HK-2 (cell line): ENCODE results near the gene SYNPR.
"Not testable (repeated sequence)": the region's sequence is repeated elsewhere in the genome, so short reads cannot be mapped to it uniquely, and the experiment has no call there.

Experiments used
- DNase-seq: peaks from one replicate; pipeline ENCODE4 v3.0.0-alpha.2; 2018; ENCODE audit not compliant: unreplicated experiment

Gene SYNPR

GRCh38 chr3:63278171-63279004 is at the start of gene SYNPR:
Gene SYNPR (plus strand): TSS chr3:63278308.
- DNase-seq: no peak

GRCh38 chr3:63228677-63229076 is 49.4 kb upstream of the SYNPR start:
- DNase-seq: no peak

- no peak for DNase-seq
Observed at GRCh38 chr3:63230146-63230545, 48.0 kb upstream of the SYNPR start.

- DNase-seq: no peak
Observed at GRCh38 chr3:63231643-63232042, 46.5 kb upstream of the SYNPR start.

GRCh38 chr3:63232764-63233396 is 45.2 kb upstream of the SYNPR start:
- no peak for DNase-seq

GRCh38 chr3:63240381-63240902 is 37.7 kb upstream of the SYNPR start:
- DNase-seq: no peak

GRCh38 chr3:63242124-63242523 is 36.0 kb upstream of the SYNPR start:
- no peak for DNase-seq

GRCh38 chr3:63244486-63244885 is 33.6 kb upstream of the SYNPR start:
- no peak for DNase-seq

GRCh38 chr3:63245726-63246241 is 32.3 kb upstream of the SYNPR start:
- DNase-seq: no peak

- DNase-seq: no peak
Observed at GRCh38 chr3:63248015-63248414, 30.1 kb upstream of the SYNPR start.

- DNase-seq: no peak
Observed at GRCh38 chr3:63251499-63251898, 26.6 kb upstream of the SYNPR start.

GRCh38 chr3:63255819-63256218 is 22.3 kb upstream of the SYNPR start:
- not testable (repeated sequence) for DNase-seq

GRCh38 chr3:63264716-63265115 is 13.4 kb upstream of the SYNPR start:
- no peak for DNase-seq

GRCh38 chr3:63274359-63274758 is 3.7 kb upstream of the SYNPR start:
- no peak for DNase-seq

- no peak for DNase-seq
Observed at GRCh38 chr3:63279005-63279841, 1.1 kb downstream of the SYNPR start.

GRCh38 chr3:63287610-63288009 is 9.5 kb downstream of the SYNPR start:
- no peak for DNase-seq

- DNase-seq: no peak
Observed at GRCh38 chr3:63290686-63291085, 12.6 kb downstream of the SYNPR start.

GRCh38 chr3:63294332-63294731 is 16.2 kb downstream of the SYNPR start:
- no peak for DNase-seq

- no peak for DNase-seq
Observed at GRCh38 chr3:63295356-63295755, 17.2 kb downstream of the SYNPR start.

- no peak for DNase-seq
Observed at GRCh38 chr3:63295806-63296205, 17.7 kb downstream of the SYNPR start.

GRCh38 chr3:63296249-63296648 is 18.1 kb downstream of the SYNPR start:
- DNase-seq: no peak

GRCh38 chr3:63303238-63303637 is 25.1 kb downstream of the SYNPR start:
- no peak for DNase-seq
